HG03558 (cell line): ENCODE measurements around the gene SMYD4.
"Not testable (repeated sequence)": the region's sequence is repeated elsewhere in the genome, so short reads cannot be mapped to it uniquely, and the experiment has no call there.

ENCODE experiments used
- ATAC-seq: cut with Tn5 transposase; IDR thresholded peaks from one replicate; pipeline ENCODE4 v1.9.1; 2021; ENCODE audit warnings: moderate number of reproducible peaks; ENCODE audit not compliant: unreplicated experiment; ENCODE audit errors: extremely low read depth

SMYD4 gene

GRCh38 chr17:1783834-1784611 is 45.7 kb downstream of the SMYD4 start:
- no peak for ATAC-seq

DNA sequence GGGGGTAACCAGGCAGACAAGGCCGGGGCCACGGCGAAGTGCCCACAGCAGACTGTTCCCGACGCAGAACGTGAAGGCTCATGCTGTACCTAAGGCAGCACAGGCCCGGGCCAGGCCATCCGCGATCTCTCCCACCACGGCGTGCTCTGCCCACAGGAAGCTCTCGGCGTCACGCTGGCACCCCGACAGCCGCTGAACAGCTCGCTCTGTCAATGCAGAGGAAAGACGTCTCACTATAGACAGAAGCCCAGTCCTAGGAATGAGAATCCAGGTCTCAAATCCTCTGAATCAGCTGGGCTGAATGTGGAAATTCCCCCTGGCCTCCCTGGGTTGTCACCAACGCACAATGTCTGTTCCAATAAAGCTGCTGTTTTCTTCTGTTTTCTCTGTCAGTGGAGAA is 46.4 kb downstream of the SMYD4 start:
- ATAC-seq = no peak

GRCh38 chr17:1782171-1782567 is 47.5 kb downstream of the SMYD4 start:
- no peak for ATAC-seq

- no peak for ATAC-seq
Observed at GRCh38 chr17:1779571-1780131, 50.1 kb downstream of the SMYD4 start.

DNA sequence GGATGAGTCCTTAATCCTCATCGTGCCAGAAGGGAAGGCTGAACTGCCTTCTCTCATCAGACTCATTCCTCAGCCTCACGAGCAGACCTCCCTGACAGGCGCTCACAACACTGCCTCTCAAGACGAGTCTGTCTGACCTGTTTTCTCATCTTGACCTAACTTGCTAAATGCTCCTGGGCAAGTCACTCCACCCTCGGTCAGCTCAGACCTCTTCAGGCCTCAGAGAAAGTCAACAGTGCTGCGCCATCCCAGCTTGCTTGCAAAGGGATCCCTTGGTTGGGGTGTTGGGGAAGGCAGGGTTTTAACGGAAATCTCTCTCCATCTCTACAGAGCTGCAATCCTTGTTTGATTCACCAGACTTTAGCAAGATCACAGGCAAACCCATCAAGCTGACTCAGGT is 52.8 kb downstream of the SMYD4 start:
- ATAC-seq = no peak

DNA sequence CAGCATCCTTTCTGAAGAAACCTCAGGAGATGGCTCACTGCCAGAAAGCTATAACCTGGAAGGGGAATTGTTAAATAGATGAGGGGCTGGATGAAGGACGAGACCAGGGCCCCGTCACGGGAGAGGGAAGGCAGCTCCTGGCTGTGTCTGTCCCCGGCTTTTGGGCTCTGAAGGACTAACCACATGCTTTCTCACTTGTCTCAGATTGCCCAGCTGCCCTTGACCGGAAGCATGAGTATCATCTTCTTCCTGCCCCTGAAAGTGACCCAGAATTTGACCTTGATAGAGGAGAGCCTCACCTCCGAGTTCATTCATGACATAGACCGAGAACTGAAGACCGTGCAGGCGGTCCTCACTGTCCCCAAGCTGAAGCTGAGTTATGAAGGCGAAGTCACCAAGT is 53.4 kb downstream of the SMYD4 start:
- ATAC-seq = no peak

DNA sequence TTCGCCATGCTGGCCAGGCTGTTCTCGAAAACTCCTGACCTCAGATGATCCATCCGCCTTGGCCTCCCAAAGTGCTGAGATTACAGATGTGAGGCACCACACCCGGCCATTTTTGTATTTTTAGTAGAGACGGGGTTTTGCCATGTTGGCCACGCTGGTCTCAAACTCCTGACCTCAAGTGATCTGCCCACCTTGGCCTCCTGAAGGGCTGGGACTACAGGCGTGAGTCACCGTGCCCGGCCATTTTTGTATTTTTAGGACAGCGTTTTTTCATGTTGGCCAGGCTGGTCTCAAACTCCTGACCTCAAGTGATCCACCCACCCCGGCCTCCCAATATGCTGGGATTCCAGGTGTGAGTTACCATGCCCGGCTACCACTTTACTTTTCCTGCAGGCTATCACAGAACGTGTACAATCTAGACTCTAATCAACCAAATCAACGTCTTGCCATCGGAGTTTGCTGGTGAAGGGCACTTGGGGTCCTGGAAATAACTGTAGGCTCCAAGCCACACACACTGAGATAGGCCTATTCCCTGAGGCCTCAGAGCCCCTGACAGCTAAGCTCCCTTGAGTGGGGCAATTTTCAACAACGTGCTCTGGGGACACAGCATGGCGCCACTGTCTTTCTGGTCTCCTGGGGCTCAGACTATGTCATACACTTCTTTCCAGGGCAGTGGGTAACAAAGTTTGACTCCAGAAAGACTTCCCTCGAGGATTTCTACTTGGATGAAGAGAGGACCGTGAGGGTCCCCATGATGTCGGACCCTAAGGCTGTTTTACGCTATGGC is 55.1 kb downstream of the SMYD4 start:
- no peak for ATAC-seq

DNA sequence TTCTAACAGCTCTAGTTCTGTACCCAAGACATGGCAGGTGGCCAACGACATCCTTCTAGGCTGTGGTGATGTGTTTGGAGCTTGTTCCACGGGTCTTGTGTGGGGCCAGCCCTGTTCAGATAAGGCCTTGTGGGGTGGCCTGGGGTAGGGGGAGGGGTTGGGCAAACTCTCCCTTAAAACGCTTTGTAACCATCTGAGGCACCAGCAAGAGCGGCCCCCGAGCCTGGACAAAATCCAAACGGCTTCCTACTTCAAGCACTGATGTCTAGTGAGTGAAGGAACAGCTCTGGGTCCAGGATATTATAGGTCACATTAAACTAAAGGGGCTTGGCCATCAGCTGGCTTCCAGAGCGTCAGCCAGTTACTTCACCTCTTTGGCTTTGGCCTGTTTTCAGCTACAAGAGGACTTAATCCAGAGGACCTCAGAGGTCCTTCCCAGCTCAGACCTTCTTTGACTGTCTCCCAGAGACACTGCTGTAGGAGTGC is 56.0 kb downstream of the SMYD4 start:
- no peak for ATAC-seq

GRCh38 chr17:1773000-1773695 is 56.6 kb downstream of the SMYD4 start:
- ATAC-seq = not testable (repeated sequence)

GRCh38 chr17:1769822-1770477 is 59.8 kb downstream of the SMYD4 start:
- ATAC-seq = no peak

GRCh38 chr17:1767358-1767757 is 62.3 kb downstream of the SMYD4 start:
- no peak for ATAC-seq

DNA sequence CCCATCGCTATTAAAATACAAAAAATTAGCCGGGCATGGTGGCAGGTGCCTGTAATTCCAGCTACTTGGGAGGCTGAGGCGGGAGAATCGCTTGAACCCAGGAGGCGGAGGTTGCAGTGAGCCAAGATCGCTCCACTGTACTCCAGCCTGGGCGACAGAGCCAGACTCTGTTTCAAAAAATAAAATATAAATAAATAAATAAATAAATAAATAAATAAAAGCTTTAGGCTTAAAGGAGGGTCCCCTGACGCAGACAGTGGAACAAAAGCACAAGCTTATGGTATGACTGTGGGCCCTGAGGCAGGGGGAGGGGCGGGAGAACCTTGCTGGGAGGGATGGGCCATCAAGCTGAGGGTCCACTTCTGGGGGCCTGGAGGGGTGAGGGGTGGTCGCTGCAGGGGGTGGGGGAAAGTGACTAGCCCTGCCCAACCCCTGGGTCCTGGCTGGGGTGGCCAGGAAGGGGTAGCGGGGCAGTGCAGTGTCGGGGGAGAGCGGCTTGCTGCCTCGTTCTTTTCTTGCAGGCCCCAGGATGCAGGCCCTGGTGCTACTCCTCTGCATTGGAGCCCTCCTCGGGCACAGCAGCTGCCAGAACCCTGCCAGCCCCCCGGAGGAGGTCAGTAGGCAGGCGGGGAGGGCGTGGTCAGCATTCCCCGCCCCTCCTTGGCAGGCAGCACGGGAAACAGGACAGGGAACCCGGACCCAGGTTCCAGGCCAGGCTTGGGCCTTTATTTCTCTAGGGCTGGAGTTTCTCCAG is 63.1 kb downstream of the SMYD4 start:
- no peak for ATAC-seq

DNA sequence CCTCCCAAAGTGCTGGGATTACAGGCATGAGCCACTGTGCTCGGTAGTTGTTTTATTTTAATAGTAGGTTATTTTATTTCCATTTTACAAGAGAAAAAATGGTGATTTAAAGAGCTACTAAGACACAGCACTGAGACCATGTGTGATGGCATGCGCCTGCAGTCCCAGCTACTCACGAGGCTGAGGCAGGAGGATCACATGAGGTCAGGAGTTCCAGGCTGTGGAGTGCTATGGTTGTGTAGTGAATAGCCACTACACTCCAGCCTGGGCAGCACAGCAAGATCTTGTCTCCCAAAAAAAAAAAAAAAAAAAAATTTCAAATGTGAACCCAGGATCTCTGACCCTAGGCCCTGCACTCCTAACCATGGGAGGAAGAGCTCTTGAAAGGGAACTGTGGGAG is 64.1 kb downstream of the SMYD4 start:
- ATAC-seq = no peak

GRCh38 chr17:1764705-1765104 is 65.0 kb downstream of the SMYD4 start:
- not testable (repeated sequence) for ATAC-seq

GRCh38 chr17:1764284-1764683 is 65.4 kb downstream of the SMYD4 start:
- ATAC-seq = no peak

GRCh38 chr17:1762901-1763898 is 66.5 kb downstream of the SMYD4 start:
- ATAC-seq = no peak

GRCh38 chr17:1762233-1762900 is 67.3 kb downstream of the SMYD4 start:
- no peak for ATAC-seq

- no peak for ATAC-seq
Observed at GRCh38 chr17:1759529-1759928, 70.2 kb downstream of the SMYD4 start.
